HK-2 (cell line): ENCODE data around the gene XPO5.
A peak's percentile ranks its signal among the peaks of the same experiment; 100 is the strongest.
"Not testable (repeated sequence)": the region's sequence is repeated elsewhere in the genome, so short reads cannot be mapped to it uniquely, and the experiment has no call there.

Source experiments
- DNase-seq: peaks from one replicate; pipeline ENCODE4 v3.0.0-alpha.2; 2018; ENCODE audit not compliant: unreplicated experiment

Gene XPO5

DNA sequence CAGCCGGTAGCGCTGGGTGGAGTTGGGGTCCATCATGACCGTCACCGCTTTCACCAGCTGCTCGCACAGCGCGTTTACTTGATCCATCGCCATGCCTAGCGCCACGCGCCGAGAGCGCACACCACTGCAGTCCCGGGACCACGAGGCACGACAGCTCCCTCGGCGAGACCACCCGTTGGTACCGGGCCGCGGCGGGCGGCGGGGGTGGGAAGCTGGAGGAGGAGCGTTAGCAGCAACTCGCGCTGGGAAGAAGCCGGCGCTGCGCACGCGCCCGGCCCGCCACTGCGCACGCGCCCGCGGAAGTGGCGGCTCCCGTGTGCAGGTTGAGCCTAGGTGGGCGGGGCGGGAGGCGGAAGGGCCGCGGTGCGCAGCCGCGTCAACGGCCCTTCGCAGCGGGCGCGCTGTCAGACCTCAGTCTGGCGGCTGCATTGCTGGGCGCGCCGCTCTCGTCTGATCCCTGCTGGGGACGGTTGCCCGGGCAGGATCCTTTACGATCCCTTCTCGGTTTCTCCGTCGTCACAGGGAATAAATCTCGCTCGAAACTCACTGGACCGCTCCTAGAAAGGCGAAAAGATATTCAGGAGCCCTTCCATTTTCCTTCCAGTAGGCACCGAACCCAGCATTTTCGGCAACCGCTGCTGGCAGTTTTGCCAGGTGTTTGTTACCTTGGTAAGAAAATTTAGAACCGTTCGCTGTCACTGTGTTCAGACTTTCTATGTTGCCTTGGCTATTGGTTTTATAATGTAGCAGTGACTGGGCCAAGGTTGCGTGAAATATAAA is at the start of gene XPO5, which contains the start of gene POLH:
TSS of gene XPO5 (minus strand) at position 267 of the 780 bp plus-strand sequence. CDS start at position 93, 174 bp downstream.
TSS of gene POLH (plus strand) at position 414 of the 780 bp plus-strand sequence. CDS start 6,135 bp downstream, outside the sequence.
- DNase-seq = peak; percentile 93

DNA sequence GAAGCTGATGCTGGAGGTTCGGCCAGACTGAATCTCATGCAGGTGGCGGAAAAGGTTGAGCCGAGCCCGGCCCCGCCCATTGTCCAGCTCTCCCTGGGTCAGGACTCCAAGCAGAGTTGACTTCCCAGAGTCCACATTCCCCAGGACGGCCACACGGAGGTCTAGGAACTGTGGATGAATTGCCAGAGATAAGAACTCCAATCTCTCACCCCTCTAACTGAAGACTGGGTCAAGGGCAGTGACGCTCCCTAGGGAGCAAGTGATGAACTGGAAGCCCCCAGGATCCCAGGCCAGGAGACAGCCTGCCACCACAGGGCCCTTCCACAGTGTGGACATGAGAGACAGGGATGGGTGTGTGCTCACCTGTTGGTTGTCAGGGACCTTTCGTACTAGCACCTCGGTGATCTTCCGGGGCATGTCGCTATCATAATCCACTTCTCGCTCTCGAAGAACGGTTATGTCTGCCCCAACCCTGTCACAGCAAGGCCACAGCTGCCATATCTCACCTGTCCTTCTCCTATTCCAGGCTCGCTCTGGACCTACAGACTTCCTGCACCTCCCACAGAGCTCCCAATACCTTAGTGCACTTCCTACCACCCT is 49.7 kb upstream of the XPO5 start:
- DNase-seq = no peak

DNA sequence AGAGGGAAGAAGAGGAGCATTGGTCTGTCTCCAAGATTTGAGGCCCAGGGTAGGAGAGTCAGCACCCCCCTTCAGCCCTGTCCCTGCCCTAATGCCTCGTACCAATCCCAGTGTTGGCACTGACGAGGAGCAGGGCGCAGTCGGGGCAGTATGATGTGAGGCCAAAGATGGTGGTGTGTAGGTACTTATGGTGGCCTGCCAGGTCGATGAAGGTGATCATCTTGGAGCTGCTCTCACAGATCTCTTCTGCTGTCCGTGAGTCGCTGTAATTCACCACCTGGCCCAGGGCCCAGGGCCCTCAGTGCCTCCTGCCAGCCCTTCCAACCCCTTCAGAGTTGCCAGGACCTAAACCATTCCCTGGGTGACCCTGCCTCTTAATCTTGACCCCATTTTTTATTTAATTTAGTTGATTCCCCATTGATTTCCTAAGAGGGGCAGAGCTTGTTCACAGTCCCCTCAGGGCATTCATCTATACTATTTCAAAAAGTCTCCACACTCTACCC is 49.0 kb upstream of the XPO5 start:
- no peak for DNase-seq

DNA sequence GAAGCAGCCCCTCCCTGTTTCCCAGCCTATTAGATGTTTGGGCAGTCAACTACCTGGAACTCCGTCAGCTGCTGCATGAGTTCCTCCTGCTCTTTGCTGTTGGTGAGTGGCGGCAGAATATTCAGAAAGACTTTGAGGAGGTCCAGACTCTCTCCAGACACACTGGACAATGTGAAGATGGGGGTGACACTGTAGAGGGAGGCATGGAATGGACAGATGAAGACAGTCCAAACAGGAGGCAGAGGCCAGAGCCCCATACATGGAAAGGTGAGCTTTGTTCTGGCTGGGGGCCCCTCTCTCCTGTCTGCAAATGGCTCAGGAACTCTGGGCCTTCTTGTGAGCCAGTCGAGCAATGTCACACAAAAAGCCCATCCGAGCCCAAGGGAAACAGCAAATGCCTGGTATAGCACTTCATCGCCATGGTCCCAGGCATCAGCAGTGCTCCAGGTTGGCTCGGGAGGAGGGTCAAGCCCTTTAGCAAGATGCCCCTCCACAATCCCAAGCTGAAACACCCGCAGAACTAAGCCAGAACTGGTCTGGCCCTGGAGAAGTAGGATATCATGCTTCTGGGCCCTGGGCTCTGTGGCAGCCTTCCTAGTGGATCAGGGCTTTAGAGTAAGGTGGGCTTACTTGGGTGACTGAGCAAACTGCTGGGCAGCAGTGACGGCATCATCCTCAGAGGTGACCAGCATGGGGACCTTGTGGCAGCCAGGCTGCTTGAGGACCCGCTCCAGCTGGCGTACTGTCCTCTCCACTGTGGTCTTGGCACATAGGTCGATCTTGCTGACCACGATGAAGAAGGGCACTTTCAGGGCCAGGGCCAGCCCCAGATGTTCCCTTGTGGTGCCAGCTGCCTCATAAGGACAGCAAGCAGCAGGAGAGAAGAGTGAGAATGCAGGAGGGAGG is 48.3 kb upstream of the XPO5 start:
- no peak for DNase-seq

DNA sequence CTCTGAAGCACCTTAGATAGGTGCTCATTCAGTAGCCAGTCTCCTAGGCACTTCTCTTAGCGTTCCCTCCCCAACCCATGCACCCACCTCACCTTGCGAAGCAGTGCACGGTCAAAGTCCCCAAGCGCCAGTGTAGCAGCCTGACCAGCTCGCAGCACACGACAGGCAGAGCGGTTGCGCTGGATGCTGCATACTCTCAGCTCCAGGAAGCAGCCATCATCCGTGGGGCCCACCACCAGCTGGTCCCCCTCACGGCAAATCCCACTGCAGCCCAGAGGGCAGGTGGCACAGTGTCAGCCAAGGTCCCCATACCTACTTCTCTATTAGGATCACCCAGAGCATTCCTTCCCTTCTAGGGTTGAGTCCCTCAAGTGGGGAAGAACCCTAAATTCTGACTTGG is 46.7 kb upstream of the XPO5 start:
- no peak for DNase-seq

DNA sequence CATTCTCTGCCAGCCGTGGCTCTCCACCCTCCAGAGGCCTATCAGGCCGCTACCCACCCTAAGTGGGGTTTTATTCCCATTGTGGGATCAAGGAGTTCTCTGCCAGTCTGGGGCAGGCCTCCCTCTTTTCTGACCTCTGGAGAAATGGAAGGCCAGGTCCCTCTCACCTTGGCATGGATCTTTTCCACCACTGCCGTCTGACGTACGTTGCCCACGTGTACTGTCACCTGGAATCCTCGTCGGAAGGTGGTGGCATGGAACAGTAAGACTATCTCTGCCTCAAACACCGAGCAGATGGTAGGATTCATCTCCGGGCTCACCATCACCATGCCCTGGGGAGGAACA is 46.0 kb upstream of the XPO5 start:
- DNase-seq = no peak

DNA sequence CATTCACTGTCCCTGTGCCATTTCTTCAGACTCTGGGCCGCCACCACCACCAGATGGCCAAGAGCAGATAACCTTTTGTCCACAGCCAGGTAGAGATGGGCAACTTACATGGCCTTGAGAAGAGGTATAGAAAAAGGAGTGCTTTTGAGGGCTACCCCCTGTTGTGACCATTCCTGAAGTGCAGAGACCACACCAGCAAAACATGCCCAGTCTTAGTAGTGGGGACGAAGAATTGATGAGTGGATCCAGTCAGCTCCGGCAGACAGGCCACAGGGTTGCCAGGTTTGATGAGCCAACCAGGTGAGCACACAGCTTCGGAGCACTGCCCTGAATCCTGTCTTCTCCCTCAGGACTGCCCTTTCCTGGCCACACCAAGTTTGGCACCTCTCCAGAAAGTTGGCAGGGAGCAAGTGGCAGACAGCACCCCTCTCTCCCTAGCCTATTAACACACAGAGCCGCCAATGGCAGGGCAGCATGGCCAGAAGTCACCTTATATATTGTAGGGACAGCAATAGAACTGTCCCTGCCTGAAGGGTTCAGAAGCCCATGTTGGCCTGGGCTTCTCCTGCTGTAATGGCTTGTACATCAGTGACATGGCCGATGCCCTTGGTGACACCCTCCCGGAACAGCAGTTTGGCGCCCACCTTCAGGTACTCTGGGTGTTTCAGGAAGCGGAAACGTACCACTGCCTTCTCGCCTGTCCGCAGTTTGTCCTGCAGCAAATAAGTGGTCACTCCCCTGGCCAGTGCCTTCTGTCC is 45.4 kb upstream of the XPO5 start:
- no peak for DNase-seq

DNA sequence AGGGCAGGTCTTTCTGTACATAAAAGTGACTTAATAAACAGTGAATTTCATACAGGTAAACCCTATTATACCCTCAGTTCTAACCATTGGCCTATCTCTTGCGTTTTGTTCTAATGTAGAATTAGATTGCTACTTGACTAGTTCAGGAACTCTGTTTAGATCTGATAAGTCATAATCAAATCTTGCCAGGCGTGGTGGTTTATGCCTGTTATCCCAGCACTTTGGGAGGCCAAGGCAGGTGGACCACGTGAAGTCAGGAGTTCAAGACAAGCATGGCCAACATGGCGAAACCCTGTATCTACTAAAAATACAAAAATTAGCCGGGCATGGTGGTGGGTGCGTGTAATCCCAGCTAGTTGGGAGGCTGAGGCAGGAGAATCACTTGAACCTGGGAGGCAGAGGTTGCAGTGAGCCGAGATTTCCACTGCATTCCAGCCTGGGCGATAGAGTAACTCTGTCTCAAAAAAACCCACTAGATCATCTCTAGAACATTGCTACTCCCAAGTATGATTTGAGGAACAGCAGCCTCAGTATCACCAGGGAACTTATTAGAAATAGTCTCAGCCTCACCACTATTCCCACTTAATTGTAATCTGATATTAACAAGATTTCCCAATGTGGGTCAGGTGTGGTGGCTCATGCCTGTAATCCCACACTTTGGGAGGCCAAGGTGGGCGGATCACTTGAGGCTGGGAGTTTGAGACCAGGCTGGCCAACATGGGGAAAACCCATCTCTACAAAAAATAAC is 41.1 kb upstream of the XPO5 start:
- no peak for DNase-seq

DNA sequence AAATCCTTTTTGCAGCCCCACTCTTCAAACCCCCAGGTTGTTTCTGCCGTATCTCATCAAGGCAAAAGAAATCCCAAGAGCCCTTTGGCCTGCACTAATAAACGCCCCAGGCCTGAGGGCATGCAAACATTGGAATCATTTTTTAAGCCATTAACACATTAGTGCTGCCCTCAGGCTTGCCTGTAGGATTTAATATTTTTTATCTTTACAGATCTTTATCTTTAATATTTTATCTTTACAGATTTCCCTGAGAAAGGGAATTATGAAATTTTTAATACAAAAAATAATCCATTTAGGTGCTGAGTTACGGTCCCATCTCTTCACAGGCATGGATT is 38.5 kb upstream of the XPO5 start:
- DNase-seq = no peak

DNA sequence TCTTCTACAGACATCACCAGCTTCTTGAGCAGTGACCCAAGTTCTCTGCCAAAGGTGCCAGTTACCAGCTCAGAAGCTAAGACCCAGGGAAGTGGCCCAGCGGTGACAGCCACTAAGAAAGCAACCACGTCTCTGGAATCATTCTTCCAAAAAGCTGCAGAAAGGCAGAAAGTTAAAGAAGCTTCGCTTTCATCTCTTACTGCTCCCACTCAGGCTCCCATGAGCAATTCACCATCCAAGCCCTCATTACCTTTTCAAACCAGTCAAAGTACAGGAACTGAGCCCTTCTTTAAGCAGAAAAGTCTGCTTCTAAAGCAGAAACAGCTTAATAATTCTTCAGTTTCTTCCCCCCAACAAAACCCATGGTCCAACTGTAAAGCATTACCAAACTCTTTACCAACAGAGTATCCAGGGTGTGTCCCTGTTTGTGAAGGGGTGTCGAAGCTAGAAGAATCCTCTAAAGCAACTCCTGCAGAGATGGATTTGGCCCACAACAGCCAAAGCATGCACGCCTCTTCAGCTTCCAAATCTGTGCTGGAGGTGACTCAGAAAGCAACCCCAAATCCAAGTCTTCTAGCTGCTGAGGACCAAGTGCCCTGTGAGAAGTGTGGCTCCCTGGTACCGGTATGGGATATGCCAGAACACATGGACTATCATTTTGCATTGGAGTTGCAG is 38.0 kb upstream of the XPO5 start:
- DNase-seq = no peak

DNA sequence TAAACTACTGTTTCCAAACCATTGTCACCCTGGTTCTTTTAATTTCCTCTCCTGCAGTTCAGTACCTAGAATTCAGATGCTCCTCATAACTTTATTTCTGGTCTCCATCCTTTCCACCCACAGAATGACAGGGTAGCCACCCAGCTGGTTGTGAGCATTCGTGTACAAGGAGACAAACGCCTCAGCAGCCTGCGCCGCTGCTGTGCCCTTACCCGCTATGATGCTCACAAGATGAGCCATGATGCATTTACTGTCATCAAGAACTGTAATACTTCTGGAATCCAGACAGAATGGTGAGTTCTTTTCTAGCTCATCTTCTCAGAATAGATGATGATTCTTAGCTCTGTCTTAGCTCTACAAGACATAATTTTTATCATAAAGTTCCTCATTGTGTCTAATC is 34.6 kb upstream of the XPO5 start:
- DNase-seq = no peak

DNA sequence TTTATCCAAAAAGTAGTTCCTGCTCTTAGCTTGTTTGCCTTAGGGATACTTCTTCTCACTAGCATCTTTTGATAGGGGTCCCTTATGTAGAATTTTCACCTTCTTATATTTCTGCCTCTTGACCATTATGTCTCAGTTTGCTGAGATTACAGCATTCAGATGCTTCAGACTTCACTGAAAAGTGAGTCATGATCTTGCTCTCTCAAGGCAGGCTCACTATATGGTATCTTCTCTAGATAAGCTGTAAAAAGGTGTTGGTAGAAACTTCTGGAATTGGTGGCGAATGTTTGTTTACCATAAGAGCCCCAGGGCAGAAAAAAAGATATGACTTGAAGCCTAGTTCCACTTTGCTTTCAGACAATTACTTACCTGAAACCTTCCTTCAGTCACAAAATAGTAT is 33.6 kb upstream of the XPO5 start:
- DNase-seq = no peak

DNA sequence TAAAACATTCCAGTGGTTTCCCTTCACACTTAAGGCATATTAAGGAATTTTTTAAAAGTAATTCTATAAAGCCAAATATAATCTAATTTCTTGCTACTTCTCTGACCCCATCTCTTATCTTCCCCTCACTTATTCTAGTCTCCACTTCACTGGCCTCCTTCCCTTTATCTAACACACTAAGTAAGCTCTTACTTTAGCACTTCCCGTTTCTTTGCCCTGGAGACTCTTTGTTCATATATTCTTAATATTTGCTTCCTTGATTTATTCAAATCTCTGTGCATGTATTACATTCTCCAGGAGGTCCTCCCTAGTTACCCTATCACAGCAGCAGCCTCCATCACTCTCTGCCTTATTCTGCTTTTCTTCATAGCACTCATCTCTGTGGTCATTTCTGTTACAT is 33.0 kb upstream of the XPO5 start:
- DNase-seq = no peak

DNA sequence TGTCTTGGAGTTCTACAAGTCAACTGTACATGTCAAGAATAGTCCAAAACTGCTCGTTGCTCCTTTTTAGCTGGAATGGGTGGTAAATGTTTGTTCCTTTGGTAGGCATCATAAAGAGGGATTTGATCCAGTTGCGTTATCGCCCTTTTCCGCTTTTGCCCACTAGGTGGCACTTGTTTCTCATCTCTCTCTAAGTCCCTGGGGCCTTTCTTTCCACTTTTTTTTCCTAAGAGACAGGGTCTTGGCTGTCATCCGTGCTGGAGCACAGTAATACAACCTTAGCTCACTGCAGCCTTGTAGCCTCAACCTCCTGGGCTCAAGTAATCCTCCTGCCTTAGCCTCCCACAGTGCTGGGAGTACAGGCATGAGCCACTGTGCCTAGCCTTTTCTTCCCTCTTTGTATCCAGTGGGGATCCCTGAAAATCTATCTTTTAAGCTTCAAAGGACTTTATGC is 32.5 kb upstream of the XPO5 start:
- DNase-seq = peak; percentile 60

DNA sequence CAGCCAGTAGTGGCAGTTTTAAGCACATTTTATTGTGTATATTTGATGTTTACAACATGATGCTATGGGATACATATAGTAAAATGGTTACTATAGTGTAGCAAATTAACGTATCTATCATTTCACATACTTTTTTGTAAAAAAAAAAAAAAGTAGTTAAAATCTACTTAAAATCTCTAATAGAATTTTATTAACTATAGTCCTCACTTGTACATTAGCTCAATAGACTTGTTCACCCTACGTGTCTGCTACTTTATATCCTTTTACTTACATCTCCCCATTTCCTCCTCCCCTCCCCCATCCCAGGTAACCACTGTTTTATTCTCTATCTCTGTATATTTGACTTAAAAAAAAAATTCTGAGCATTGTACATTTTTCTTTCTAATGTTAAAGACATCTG is 30.2 kb upstream of the XPO5 start:
- no peak for DNase-seq

DNA sequence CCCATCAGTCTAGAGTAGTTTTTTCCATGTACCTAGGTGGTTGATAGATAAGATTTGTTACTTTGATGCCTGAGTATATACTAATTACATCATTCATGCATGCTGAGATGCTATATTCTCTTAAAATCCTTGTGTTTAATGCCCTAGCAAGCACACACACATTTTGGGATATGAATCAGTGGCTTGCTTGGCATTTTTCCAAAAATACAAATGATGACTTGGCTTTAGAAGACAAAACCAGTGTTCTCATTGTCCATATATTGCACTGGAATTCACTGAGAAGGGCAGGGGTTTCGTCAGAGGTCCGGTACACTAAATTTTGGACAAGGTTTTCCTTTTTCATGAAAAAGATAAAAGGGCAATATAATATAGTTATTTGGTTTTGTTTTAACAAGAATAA is 28.3 kb upstream of the XPO5 start:
- DNase-seq = no peak

DNA sequence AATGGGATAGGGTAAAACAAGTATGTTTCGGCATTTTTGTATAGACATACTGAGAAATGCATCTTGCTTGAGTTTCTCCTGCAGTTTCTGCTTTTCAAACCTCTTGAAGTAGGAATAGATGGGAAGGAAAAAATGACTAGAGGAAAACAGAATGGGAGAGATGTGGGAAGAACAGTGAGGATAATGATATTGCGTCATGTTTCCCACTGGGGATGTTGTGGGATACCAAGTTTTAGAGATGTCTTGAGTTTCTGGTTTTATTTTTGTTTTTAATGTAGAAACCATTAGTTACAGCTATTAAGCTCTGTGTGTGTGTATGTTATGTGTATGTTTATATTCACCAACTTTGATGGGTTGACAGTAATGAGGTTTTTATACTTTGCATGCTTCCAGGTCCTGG is 24.8 kb upstream of the XPO5 start:
- no peak for DNase-seq

DNA sequence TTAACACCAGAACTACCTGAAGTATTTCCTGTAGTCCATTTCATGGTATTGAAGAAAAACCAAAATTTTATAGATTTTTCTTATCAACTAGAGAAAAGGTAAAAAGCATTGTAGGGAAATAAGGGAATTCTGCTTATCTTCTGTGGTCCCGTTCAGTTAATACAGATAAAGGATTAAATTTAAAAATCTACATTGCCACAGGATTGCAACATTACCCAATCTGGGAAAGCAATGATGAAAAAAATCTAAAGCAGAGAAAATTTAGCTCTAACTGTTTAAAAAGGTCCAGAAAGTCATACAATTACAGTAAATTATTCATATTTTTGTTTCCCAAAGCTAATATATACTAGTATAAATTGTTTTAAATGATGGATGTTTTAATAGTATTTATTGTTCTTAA is 18.1 kb upstream of the XPO5 start:
- DNase-seq = no peak

DNA sequence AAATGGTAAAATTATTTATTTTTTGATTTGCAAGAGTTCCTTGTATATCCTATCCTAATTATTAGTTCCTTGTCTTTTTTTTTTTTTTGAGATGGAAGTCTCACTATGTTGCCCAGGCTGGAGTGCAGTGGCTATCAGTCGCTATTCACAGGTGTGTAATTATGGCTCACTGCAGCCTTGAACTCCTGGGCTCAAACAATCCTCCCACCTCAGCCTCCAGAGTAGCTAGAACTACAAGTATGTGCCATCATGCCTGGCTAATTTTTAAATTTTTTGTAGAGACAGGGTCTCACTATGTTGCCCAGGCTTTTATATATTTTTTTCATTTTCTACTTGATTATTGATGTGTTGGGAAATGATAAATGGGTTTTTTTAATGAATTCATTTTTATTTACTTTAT is 13.7 kb upstream of the XPO5 start:
- not testable (repeated sequence) for DNase-seq

DNA sequence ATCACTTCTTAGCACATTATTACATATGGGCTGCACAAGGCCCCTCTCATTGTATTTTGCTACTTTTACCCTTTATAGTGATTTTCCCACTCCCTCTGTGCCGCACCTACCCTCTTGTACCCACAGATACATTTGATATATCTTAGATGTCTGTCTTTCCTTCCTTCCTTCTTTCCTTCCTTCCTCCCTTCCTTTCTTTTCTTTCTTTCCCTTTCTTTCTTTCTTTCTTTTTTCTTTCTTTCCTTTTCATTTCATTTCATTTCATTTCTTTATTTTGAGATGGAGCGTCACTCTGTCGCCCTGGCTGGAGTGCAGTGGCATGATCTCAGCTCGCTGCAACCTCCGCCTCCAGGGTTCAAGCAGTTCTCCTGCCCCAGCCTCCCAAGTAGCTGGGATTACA is 12.4 kb upstream of the XPO5 start:
- DNase-seq = no peak
